AG08396 (cell line): ENCODE data around the gene NCF2.
"Not testable (repeated sequence)": the region's sequence is repeated elsewhere in the genome, so short reads cannot be mapped to it uniquely, and the experiment has no call there.

Experiments used
- DNase-seq: peaks from one replicate; pipeline ENCODE4 v3.0.0; 2012; ENCODE audit warnings: low spot score, mixed read lengths

Gene NCF2, protein sequence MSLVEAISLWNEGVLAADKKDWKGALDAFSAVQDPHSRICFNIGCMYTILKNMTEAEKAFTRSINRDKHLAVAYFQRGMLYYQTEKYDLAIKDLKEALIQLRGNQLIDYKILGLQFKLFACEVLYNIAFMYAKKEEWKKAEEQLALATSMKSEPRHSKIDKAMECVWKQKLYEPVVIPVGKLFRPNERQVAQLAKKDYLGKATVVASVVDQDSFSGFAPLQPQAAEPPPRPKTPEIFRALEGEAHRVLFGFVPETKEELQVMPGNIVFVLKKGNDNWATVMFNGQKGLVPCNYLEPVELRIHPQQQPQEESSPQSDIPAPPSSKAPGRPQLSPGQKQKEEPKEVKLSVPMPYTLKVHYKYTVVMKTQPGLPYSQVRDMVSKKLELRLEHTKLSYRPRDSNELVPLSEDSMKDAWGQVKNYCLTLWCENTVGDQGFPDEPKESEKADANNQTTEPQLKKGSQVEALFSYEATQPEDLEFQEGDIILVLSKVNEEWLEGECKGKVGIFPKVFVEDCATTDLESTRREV

DNA sequence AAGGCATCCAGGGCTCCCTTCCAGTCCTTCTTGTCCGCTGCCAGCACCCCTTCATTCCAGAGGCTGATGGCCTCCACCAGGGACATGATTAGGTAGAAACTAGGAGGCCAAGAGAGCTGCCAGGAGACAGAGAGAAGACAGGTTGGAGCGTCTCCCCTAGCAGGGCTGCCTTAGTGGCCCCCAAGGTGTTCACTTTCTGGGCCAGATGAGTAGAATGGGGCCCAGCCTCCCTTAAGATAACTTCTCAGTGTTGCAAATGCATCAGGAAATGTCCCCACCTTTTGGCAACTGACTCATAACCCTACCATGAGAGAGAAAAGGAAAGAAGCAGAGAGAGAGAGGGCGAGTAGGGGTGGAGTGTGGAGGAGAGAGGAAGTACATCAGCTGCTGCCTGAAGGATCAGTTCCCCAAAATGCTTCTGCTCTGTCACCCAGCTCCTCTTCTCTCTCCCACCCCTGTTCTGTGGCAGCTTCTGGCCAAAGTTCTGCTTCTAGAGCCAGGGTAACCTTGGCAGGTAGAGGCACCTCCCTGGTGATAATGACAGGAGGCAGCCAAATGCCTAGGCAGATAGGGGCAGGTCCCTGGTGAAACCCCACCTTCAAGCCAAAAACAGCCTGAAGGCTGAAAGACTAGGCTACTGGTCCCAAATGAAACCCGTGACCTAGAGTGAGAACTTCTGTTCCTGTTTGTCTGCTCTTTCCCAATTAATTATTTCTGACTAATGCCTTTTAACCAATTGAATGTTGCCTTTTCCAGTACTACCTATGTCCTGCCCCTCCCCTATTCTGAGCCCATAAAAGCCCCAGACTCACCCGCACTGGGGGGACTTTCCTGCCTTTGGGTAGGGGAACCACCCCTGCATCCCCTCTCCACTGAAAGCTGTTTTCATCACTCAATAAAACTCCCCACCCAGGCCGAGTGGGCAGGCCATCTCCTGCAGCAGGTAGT is at the start of gene NCF2:
Gene NCF2, minus strand, starts transcription at position 216 of the 948 bp plus-strand sequence. Its CDS starts 130 bp downstream, at position 86.
- no peak for DNase-seq

DNA sequence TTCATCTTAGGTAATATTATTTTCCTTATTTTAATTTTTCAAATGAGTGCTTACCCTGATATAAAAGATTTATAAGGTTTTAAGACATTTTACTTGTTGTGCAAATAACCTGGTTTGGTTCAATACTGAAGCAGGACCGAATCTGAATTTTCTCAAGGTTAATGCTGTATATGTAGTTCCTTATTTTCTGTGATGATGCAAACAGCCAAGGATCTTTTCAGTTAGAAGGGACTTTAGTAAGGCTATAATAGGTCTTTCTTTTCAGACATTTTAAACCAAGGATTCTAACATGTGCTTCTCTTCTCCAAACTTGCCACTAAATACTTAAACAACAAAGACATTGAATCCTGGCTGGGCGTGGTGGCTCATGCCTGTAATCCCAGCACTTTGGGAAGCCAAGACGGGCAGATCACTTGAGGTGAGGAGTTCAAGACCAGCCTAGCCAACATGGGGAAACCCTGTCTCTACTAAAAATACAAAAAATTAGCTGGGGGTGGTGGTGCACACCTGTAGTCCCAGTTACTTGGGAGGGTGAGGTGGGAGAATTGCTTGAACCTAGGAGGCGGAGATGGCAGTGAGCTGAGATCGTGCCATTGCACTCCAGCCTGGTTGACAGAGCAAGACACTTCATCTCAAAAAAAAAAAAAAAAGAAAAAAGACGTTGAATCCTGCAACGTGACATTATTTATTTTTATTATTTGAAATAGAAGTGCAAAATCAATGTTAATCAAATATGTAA is 48.6 kb upstream of the NCF2 start:
- no peak for DNase-seq

DNA sequence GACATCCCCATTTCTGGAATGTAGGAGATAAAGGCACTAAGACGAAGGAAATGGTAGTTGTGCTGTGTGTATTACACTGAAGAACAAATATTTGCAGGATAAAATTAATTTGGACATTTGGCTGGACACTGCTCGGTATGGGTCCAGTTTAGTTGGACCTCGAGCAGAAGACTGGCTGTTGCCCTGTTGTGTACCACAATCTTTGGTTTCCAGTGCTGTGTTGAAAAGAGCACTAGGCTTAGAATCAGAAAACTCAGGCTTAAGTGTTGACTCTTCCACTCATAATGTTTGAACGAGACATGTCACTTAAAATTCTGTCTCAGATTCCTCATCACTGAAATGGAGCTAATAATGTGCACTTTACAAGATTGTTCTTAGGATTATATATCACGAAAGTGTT is 46.5 kb upstream of the NCF2 start:
- DNase-seq: no peak

DNA sequence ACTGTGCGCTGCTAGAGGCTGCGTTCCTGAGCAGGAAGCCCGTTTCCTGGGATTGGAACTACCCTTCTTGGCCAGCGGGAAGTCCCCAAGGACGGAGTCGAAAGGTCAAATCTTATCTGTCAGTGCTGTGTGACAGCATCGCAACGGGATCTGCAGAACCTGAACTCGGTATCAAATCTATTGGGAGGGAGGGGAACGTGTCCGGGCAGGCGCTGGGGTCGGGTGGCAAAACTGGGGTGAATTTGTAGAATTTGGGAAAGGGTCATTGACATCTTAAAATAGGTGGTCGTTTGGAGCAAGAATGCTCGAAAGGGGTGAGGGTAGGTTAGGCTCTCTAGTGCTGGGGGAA is 46.0 kb upstream of the NCF2 start:
- DNase-seq: no peak

DNA sequence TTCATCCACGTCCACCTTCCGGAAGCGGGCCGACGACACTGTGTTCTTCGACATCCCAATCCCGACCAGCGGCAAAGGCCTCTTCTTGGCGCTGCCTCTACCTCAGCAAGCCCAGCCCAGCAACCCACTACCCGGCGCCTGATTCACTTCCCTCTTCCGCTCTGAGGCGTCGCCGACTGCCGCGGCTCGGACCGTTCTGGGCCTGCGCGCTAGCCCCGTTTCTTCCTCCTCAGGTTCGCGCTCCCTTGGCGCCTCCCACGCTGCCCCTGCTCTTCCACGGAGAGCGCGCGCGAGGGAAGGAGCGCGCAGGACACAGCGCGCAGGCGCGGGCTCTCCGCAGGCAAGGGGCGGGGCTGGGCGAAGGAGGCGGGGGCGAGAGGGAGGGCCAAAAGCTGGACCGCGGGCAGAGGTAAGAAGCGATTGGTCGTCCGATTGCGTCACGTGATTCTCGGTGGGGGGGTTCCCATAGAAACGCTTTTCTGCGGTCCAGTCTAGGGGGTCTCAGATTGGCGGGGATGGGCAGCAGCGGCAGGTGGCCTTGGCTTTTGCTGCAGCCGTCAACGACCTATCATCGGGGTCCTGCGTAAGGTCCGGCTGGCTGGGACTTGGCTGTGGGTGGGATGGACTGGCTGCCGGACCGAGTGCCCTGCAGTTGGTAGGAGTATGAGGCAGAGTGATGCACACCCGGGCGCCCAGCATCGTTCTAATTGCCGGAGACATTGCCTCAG is 45.5 kb upstream of the NCF2 start, which contains the start of gene ARPC5:
Gene ARPC5, minus strand, starts transcription at position 178 of the 728 bp plus-strand sequence. Its CDS starts 124 bp downstream, at position 54.
- peak; percentile 96 for DNase-seq

DNA sequence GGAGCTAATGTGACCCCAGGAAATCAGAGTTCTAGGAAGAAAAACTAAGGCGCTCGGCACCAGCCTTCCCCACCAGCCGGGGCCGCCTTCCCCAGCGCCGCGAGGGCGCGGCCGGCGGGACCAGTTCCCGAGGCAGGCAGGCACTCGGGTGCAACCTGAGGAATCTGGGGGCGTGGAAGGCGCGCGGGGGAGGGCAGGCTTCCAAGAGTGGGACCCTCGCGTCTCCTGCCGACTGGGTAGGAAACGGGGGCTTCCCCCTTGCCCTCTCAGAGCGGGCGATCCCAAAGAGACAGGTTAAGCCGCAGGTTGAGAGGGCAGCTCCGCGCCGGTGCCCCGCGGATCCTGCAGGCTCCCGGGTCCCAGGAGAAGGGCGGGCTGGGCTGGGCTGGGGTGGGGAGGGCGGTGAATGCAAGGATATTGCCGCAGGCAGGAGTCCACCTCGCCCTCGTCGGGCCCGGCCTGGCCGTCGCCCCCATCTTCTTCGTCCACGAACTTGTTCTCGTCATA is 44.9 kb upstream of the NCF2 start:
- peak; percentile 40 for DNase-seq

DNA sequence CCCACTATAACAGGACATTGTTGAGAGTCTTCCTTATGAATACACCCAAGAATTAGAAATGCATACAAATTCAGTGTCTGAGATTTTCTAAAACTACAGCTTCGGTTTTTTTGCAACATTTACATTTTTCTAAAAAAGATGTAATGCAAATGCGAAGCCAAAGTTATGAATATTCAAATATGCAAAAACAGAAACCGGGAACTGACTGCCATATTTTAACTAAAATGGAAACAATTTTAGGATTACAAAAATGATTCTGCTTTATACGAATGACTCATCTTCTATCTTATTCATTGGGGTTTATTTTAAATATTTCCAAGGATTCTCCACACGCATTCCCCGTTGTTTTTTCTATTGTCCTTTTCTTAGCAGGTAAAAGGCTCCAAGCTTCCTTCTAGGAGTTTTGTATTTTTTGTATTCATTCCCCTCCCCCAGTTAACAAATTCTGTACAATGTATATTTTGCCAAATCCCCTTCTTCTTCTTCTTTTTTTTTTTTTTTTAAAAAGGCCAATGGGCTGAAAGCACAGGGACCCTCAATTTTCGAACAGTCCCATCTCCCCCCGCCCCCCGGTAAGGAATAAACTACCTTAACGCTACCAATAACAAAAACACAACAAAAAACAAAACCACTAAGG is 44.3 kb upstream of the NCF2 start:
- no peak for DNase-seq

DNA sequence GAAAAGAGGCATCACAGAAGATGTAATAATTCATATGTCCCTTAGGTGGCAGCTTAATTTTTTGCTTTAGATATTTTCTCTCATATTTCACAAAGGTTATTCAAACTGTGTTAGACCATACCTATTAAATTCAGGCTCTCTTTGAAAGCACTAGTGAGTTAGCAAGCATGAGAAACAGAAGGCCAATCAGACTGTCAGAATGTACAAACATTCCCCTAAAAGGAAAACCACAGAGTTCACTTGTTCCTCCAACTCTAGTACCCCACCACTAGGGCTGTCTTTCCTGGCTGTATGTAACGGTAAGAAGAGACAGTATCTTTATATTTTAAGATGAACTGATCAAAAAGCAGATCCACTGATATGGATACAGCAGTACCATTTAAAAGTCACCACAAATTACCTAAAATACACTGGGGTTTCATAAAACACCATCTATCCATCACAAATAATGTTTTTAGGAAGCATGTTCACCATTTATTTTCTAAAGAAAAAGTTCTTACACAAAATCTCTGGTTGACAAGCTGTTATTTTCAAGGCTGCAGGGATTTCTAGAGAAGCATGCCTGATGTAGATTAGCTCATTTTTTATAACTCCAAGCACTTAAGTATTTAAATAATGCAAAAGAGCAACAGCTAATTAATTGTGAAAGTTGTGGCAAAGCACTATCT is 43.6 kb upstream of the NCF2 start:
- DNase-seq: peak; percentile 63

DNA sequence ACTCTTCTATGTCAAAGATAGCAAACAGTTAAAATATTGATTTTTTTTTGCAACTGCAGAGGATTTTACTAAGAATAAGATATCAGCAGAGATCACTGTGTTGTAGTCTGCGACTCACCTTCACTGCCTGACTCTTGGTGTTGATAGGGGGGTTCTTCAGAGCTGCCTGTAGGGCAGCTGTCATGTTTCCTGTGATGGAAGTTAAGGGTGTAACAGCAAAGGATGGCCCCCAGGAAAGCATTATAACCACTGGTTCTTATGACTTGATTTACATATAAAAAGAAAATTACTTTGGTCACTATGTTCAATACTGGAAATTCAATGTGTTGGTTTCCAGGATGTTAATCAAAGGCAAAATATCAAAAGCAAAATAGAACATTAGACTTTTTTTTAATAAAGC is 42.7 kb upstream of the NCF2 start:
- no peak for DNase-seq

DNA sequence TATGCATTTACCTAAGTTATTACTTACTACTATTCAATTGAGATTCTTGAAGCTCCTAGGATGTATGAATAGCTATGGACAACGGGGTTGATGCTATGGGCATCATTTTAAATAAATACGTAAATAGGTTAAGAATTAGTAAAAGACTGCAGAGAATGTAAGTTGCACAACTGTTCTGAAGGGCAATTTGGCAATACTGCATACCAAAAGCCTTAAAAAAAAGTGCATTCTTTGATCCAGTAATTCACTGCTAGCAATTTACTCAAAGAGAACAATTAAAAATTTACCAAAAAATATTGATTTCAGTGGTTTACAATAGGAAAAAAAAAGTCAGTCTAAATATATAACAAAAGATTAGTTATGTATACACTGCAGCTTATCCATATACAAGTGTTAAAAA is 41.9 kb upstream of the NCF2 start:
- DNase-seq: no peak

DNA sequence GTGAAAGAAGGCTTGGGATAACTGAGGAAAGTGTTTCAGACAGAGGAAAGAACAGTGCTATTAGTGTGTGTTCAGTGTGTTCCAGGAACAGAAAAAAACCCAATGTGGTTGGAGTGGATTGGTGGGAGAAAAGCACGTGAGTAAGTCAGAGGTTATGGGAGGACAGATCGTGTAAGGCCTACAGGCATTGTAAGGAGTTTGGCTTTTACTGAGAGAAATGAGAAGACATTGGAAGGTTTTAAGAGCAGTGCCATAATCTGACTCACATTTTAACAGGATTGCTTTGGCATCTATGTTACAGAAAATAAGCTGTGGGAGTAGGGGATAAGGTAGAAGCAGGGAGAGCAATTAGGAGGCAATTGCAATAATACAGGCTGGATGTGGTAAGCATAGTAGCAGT is 40.5 kb upstream of the NCF2 start:
- peak; percentile 37 for DNase-seq

DNA sequence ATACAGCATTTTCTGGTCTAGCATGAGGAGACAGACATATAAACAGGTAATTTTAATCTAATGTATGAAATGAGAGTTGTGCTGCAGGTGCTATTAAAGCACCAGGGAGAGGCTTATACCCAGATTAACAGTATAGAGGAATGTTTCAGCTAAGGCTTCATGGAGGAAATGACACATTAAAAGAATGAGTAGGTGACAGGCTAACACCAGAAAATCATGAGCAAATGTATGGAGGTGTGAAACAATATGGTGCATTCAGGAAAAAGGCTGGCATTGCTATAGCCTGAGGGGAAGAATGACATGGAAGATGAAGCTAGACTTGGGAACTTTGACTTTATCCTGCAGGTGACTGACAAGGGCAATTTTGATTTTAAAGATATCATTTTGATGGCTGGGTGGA is 38.3 kb upstream of the NCF2 start:
- no peak for DNase-seq

DNA sequence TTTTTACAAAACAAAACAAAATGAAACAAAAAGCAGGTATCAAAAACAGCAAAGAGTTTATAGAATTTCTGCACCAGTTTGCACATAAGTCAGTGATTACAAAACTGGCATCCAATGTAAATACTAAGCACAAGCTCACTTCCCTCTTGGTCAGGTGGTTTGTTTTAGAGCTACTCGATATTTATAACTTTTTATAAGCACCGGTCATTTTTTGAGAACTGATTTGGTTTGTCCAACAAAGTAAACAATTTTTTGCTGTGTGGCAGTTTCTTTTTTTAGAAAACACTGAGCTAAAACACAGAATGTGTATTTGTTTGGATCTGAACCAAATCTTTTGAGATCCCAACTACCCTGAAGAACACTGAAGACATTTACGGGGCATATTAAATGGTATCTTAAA is 36.0 kb upstream of the NCF2 start:
- DNase-seq: not testable (repeated sequence)

DNA sequence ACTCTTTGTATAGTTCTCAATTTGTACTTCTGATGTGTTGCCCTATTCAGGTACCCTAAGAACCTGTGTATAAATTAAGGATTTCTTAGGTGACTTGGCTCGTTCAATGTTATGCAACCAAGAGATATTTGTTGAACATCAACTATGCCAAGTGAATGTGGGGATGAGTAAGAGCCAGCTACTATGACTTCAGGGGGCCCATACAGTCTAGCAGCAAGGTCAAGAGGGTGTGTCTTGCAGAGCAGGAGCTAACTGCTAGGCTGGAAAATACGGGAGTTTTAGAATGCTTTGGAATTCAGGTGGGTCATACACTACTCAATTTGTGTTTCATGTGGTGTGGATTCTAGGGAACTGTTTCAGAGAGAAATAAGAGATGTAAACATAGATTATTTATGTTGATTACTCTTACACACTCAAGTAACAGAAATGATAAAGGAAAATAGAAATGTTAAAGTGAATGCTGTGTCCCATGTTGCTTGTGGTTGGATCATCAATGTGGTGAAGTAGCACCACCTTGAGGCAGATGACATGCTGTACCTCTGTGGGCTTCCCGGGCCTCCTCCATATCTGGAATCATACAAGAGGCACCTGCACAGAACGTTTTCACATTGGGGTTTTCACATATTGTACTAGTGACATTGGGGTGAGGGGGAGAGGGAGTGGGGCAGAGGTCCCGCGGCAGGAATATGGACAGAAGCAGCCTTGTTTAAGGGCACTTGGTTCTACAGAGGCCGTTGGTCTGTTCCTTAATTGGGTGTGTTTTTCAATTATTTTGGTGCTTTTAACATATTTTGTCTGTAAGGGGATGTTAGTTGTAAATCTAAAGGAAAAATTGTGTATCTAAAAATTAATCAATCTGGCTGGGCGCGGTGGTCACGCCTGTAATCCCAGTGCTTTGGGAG is 32.9 kb upstream of the NCF2 start:
- no peak for DNase-seq

DNA sequence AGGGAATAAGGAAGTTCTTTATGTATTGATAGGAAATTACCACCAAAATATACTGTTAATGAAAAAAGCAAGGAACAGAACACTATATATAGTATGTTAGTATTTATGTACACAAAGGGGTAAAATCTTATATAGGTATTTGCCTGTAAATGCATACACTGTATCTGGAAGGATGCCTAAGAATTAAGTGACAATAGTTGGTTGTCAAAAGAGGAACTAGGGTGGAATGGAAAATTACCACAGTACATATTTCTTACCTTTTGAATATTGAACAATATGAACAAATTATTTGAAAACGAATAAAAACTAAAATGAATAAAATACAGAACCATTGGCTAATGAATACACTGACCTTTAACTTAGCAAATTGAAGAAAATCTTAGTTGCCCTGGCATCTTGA is 31.8 kb upstream of the NCF2 start:
- no peak for DNase-seq

DNA sequence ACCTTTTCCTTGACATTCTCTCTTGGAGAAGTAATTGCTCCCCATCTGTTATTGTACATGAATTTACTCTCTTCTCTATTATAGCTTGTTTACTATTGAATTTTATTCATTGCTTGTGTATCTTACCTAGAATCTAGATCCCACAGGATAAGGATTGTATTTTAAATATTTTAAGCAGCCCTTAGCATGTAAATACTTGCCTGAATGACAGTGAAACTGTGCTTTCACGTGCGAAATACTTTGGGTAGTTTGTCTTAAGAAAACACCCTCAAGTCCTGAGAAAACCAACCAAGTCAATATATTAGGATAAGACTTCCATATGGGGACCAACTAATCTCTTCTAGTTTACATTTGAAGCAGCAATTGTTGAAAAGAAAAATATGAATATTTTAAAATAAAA is 30.1 kb upstream of the NCF2 start:
- no peak for DNase-seq

DNA sequence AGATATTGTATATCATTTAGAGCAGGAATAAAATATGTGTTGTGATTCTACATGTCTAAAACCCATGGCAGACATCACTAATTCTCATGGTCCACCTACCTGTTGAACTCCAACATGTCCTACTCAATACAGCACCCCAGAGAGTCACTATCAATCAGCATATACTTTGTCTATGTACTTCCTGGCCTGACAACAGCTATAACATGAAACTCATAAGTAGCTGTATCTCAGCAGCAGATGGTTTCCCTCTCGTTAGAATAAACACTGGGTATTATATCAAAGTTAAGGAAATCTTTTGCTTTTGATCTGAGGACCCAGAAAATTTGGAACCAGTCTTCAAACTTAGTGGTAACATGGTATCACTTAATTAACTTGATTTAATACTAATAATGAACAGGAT is 29.5 kb upstream of the NCF2 start:
- no peak for DNase-seq

DNA sequence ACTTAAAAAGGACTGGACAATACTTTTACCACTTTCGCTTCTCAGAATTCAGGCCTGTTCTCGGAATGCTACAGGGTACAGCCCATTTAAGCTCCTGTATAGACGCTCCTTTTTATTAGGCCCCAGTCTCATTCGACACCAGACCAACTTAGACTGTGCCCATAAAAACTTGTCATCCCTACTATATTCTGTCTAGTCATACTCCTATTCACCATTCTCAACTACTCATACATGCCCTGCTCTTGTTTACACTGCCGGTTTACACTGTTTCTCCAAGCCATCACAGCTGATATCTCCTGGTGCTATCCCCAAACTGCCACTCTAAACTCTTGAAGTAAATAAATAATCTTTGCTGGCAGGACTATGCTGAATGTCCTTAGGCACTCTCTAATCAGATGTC is 27.9 kb upstream of the NCF2 start:
- DNase-seq: not testable (repeated sequence)

DNA sequence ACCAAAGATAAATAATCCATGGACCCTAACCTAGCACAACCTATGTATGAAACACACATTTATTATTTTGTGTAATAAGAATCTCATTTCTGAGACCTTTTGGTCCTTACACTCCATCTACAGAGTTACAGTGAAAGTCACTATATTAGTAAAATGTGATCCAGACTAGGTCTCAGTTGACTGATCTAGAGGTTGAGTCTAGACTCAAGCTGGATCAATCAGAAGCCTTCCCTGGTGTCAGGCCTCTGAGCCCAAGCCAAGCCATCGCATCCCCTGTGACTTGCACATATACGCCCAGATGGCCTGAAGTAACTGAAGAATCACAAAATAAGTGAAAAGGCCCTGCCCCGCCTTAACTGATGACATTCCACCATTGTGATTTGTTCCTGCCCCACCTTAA is 22.7 kb upstream of the NCF2 start:
- DNase-seq: not testable (repeated sequence)
